RPMI7951 (cell line): Measurements from ENCODE around the gene ADGRG6. TPM values are rescaled to one million over a fixed set of nuclear protein-coding genes. Genes with fewer than 3 reads are reported as not detected.

Source experiments
- DNase-seq: peaks from one replicate; pipeline ENCODE4 v3.0.0-alpha.2; 2012; ENCODE audit warnings: low read depth
- total RNA-seq: library from RNA; depleted of rRNA; stranded (reverse); fragments of >200 nt; shearing (Covaris generic); gene quantifications from 2 replicates; pipeline ENCODE4 v1.2.3, GENCODE V29; 2014

Gene ADGRG6
- total RNA-seq, 1 experiment from 2014 or later, result 3.2 TPM

DNA sequence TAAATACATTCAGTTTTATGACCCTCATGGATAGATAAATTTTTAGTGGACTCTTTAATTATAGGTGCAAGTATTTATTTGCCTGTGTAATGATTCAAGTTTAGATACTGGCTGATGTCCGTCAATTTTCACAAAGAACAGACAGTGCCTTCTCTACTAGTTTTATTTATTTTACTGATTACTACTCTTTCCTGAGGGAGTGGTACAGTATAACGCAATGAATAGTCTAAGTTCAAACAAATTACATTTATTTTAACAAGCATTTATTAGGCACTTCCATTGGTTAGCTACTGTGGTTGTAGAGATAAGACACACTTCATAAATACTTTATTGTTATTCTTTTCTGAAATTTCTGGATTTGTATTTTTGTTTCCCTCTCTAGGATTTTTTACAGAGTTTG lies 74.3 kb downstream of the ADGRG6 start:
- no peak for DNase-seq

DNA sequence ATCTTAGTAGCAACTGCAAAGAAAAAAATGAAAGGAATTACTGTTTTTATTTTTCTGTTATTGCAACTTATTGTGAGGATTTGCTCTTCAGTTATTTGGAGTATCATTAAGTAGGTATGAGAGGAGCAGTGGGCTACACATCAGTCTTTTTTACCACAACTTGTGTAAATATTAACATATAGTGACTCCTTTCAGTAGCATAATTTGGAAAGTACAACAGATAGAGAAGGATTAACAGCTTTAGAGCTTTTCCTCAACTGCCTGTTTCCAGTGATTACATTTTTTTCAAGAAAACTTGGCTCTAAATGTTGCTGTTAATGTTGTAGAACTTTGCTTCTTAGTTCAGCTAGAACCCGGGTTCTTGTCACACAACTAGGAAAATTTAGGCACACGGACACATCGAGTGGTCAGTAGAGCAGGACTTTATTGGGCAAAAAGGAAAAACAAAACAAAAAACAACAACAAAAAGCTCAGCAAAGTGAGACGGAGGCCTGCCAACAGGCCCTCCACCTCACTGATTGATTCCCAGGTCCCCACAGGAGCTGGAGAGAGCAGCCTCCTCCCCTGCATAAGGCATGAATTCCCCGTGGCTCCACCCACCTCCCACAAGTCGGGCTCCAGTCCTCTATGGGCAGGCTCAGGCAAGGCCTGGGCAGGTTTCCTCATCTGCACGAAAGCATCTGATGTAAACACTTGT lies 75.1 kb downstream of the ADGRG6 start:
- DNase-seq, result no peak

DNA sequence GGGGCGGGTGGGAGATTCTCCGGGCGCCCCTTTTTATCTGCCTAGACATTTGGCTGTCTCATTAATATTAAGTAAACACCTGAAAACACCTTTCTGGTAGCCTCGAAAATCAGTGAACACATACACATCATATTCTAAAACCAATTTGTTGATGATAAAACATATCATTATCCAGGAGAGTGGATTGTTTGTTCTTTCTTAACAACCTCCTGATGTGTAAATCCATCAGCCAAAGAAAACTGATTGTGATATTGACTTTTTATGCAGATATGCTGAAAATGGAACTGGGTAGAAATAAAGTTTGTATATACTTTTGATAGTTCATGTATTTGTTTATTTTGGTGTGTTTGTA lies 75.7 kb downstream of the ADGRG6 start:
- DNase-seq, result no peak

DNA sequence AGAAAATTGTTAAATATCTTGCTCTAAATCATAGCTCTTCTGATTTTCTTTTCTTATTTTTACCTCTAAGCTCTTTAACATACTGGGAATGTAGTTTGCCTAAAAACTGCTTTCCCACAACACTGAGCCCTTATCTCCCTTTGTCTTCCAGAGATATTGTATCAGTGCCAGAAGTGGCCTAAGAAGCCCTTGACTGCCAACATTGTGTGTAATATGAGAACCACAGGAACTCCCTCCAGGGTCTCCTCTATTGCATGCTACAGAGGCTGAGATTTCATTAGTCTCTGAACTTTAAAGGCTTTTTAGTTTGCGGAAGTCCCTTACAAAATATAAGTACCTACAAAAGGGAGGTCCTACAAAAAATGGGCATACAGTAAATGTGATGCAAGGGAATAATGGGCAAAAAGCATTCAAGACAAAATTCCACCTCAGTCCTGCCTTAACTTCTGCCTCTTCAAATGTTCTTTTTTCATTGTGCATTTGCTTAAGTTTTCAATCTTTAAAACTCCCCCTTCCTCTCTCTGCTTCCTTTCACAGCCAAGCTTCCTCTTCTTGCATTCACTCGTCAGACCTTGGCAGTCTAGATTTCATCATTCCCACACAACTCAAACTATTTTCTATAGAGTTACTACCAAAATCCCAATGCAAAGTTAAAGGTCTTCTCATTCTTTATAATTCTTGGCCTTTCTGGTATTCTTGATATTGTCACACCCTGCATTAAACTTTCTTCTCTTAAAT lies 76.5 kb downstream of the ADGRG6 start:
- peak; percentile 92 for DNase-seq

DNA sequence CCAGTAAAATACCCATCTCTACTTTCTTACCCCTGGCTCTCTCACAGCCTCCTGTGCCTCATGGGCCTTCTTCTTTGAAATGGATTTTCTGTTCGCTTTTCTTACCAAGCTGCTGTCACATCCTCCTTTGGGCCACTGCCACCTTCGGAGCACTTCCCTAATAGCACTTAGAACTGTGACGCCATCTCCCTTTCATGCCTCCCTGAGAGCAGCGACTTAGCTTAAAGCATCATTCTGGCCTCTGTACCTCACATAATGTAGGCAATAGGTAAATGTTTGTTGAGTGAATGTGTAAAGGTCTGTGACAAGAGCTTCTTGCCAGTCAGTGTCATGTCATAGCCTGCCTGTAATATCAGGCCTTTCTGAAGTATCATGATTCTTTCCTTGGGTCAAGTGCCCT lies 78.8 kb downstream of the ADGRG6 start:
- DNase-seq, result no peak

DNA sequence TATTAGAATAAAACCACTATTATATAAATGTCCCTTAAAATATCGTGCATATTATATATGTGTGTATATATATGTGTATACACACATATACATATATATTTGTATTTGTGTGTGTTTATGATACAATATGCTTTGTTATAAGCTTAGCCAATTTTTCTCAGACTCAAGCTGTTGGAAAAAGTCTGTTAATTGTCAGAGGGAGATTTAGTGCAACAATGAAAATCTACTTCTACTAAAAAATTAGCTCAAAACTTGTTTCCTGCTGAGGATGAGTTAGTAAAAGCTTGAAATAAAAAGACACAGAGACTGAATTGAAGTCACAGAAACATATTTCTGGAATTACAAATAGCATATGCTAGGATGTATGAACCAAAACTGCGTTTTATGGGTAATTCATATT lies 79.4 kb downstream of the ADGRG6 start:
- no peak for DNase-seq

DNA sequence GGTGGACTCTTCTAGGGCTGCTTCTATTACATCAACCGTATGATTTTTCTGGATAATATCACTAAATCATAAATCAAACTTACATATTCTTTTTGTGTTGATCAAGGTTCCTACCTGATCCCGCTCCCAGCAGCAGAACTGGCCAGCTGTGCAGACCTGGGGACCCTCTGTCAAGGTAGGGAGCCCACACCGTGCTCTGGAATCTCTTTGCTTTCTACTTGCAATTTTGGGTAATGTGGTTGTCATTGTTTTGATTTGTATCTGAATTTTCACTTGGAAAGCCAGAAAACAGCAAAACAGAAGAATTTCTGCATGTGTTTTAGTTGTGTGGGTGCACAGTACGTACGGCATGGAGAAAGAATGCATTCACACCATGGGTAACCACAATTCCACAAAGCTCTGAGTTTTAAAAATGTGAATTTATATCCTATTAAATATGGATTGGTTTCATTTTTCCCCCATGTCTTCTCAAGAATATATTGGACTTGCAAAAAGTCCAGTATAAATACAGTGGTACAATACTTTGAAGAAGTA lies 80.1 kb downstream of the ADGRG6 start:
- no peak for DNase-seq

DNA sequence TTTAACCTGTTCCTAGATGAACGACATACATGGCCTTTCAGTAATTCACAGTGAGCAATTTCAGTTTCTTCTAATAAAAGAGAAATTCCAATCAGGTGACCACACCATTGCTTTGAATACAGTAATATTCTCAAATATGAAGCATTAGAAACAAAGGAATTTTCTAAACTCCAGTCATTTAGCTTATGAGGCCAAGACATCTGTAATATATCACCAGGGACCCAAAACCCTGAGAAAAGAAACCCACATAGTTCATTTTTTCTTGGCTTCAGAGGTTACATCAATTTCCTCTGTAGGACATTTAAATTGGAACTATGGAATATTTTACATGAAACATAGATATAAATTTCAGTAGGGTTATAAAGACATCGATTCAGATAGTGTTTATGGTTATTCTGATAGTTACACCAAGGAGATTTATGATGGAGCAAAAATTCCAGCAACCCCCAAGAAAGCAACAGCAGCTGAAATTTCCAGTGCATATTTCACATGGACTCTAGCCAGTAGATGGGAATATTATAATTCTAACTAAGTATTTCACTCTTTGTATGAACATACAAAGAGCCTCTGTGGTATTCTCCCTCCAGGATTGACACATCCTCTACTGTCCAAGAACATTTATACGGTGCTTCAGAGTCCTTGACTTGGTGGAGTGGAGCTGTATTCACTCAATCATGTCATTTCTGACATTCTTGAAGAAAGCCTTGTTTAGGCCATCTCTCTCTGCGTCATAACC lies 82.9 kb downstream of the ADGRG6 start:
- peak; percentile 40 for DNase-seq

DNA sequence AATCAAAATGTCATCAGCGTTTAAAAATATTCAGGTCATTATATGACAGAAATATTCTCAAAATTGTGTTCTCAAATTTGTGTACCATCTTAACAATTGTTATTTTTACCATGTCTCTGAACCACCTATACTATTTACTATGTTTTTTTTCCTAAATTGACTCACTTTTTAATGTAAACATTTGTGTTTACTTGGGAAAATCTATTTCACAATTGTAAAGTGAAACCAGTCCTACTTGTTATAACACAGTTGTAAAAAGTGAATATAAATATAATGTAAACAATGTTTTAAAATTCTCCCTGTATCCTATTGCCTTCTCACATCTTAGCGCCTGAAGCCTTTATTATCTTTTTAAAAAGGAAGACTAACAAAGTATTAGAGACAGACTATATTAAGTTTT lies 83.5 kb downstream of the ADGRG6 start:
- no peak for DNase-seq

DNA sequence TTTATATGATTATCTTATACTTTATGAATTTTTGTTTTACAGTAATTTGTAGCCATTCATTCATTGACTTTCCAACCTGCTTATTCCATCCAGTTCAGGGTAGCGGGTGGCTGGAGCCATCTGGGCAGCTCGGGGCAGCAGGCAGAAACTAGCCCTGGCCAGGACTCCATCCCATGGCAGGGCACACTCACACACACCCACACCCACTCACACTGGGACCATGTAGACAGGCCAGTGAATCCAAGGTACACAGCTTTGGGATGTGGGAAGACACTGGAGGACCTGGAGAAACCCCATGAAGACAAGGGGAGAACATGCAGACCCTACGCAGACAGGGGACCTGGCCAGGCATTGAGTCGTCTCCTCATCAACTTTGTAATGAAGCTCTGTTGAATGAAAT lies 84.8 kb downstream of the ADGRG6 start:
- no peak for DNase-seq

DNA sequence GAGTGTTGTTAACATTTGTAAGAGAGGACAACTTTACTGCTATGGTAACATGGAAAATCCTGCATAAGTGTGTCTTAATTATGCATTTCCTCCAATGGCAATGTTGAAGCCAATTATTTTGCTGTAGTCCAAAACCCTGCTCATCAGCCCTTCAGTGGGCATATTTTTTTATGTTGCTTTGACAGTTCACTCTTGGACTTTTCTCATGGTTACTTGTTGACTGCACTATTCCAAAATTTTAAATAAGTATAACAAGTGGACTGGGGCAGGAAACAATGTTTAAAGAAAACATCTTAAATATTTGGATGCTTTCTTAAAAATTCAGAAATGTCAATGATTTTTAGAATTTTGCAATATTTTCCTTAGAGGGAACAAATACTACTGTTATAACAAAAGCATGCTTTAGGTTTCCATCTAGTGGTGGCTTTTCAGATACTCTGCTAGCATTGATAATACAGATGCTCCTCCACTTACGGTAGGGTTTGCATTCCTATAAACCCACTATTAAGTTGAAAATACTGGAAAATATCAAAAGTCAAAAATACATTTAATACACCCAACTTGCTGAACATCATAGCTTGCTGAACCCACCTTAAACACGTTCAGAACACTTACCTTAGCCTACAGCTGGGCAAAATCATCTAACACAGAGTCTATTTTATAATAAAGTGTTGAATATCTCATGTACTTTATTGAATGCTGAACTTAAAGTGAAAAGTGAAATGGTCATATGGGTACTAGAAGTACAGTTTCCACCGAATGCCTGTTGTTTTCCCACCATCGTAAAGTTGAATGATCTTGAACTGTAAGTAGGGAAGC lies 86.4 kb downstream of the ADGRG6 start:
- peak; percentile 49 for DNase-seq

DNA sequence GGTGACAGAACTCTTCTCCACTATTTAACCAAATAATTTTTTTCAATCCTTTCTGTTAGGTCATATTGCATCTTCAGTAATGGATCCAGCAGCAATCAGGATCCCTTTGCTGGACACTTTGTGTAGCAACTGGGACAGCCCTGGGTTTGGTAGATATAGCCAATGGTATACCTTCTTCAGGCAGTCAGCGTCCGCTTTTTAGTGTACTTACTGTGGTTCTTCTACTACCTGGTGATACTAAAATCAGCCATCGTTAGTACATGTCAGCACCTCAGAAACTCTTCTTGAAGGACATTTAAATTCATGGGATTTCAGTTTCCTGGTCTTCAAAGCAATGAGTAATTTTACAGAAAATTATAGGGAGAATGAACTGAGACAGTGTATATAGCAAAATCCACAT lies 93.5 kb downstream of the ADGRG6 start:
- DNase-seq, result no peak

DNA sequence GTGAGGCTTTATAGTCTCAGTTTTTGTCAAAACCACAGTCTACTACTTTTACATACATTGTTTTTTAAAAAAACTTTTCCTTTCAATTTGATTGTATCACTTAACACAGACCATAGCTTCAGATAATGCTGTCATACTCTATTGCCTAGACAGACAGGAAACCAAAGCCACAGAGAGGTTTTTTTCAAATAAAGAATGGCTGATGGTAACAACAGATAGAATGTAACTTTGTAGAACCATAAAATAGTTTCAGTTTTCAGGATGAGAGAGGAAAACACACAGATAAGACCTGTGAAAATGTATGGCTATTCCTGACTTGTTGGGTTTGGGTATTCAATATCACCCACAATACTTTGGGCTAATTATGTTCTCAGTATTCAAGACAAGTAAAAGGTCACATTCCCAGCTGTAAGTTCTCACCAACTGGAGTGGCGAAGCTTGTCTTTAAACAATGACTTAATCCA lies 94.0 kb downstream of the ADGRG6 start:
- DNase-seq, result peak; percentile 53

DNA sequence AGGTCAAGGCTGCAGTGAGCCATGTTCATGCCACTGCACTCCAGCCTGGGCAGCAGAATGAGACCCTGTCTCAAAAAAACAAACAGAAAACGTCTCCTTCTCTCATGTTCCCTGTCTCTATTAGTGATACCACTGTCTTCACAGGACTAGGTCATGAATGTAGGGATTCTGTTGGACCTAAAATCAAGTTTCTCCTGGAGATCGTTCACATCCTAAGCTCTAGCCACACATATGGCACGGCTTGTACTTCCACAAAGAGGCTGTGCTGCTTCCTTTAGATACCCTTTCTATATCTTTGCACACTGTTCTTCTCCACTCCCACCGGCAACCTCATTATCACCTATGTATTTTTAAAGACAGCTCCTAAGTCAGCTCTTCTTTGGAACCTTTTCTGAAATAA lies 96.5 kb downstream of the ADGRG6 start:
- DNase-seq, result no peak

DNA sequence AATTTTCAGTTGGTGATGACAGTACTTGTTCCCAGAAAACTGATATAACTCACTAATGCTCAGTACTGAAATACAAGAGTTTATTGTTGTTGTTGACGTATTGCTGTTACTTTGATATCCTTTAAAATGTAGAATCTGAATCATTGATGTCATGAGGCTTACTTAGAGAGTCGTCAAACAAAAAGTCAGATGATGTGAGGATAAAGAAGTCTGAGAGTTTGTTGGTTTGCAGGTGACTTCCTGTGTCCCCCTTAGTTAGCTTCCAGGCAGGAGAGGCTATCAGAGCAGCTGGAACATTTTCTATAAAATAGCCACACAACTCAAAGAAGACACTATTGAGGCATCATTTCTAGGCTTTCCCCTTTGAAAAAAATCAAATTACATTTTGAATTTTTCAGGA lies 97.9 kb downstream of the ADGRG6 start:
- no peak for DNase-seq

DNA sequence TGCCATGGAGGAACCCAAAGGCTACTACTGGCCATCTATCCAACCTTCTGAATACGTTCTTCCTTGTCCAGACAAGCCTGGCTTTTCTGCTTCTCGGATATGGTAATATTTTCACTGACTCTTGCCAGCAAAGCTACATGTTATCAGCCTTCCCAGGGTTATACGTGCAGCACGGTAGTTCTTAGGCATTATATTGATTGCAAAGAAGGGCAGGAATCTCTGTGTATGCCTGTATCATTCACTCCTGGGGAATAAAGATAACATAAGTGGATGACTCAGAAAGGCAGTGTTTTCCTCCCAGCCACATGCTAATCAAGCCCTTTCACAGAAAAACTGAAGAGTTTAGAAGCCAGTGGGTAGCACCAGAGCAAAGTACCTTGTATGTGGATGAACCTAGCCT lies 98.7 kb downstream of the ADGRG6 start:
- peak; percentile 35 for DNase-seq

DNA sequence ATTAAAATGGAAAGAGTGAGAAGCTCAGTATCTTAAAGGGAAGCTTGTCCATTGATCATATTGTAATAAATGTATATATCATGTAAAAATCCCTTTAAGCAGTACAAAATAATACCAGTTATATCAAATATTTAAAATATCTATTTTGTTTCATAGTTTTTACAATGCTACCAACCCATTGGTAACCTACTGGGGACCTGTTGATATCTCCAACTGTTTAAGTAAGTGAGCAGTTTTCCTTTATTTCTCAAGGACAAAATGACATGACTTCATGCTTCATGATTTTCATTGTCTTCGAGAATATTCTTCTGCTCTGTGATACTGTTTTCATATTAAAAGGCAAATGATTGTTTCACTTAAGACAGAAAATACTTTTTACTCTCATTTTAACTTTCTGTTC lies 100.0 kb downstream of the ADGRG6 start:
- DNase-seq, result no peak

DNA sequence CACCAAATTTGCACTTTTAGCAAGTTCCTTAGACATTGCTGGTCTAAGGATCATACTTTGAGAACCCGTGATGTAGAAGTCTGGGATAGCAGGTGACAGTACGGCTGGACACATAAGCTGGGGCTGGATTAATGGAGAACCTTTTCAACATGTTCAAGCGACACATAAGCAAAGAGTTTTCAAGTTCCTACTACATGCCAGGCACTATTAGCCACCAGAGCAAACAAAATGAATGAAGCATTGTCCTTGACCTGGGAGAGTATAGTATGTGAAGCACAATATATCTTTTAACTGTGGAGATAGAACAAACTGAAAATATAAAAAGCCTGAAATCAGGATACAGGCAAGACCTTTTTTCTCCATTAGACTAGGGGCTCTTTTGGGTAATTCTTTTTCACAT lies 102.9 kb downstream of the ADGRG6 start:
- no peak for DNase-seq

DNA sequence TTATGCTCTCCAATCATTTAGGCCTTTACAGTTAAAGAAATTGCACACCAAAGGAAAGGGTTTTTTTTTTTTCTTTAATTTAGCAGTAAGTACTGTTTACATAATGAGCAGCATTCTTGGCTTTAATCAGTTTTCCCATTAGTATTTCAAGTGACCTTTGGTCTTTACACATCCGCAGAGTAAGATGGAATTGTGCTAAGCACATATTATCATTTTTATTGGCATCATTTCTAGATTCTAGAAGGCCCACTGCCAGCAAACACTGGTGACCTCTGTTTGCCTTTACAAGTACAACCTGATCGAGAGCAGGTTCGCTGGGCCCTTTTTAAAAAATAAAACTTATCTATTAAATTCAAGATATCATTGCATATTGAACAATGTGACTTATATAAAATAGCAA lies 104.3 kb downstream of the ADGRG6 start:
- no peak for DNase-seq

DNA sequence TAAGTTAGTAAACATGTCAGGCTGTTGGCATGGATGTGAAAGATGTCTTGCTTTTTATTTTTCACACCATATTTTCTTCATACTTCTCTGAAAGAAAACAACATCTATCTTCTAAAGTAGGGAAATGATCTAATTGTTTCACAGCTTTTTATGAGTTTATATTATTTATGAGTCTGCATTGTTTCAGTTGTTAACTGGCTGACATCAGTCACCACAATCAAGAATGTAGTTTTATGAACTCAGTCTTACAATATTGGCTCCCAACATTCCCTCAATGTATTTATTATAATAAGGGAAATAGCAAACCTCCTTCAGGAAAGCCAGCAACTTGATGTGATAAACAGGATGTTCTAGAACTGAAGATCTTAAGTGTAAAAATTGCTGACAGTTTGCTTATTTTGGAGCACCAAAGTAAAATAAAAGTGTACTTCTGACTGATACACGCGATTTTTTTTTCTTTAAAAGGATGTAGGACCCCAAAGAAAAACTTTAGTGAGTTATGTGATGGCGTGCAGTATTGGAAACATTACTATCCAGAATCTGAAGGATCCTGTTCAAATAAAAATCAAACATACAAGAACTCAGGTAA lies 106.0 kb downstream of the ADGRG6 start:
- DNase-seq, result no peak

DNA sequence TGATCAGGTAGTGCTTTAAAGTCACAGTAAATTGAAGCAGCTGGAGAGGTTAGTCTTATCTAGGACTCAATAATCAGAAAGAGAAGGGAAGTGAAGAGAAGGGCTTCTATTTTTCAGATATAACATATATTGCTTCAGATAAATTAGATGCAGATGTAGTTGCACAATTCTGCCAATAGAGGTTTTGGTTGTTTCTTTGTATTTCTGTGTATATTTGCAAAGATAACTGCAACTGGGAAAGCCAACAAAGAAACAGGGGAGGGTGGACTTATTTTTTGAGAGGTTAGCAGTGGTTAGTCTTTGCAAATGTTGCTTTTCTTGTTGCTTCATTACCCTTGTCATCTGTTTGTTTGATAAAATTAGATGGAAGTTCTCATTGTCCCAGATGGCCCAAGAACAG lies 106.6 kb downstream of the ADGRG6 start:
- DNase-seq, result no peak
